Endothelial cell of umbilical vein (primary cell): ENCODE data around the gene ATG5. TPM values are rescaled to one million over a fixed set of nuclear protein-coding genes. Genes with fewer than 3 reads are reported as not detected.

ENCODE experiments used
- BruUV-seq: library from RNA; stranded (reverse); fragments of 400-500 nt; replicated peaks from 2 replicates; lab custom pipeline; 2021; lab: Mats Ljungman, UMichigan
- CTCF ChIA-PET: fragments of 300-600, 350-600 bp; sonication (Branson Sonifier 250); formaldehyde crosslinking; loops from one replicate; lab custom pipeline; 2021; ENCODE audit warnings: antibody characterized with exemption, inconsistent platforms; lab: Charles Lee
- POLR2A ChIA-PET: fragments of 300-600, 350-600 bp; sonication (Branson Sonifier 250); formaldehyde crosslinking; loops from one replicate; lab custom pipeline; 2021; ENCODE audit warnings: antibody characterized with exemption, inconsistent platforms; lab: Charles Lee
- DNase-seq: peaks from one replicate; pipeline ENCODE4 v3.0.0-alpha.2; 2011; ENCODE audit warnings: low read depth, low spot score
- FAIRE-seq: peaks from 2 replicates; lab custom pipeline; 2011; peaks lifted over from hg19 to GRCh38; lab: Jason Lieb, UNC
- H2AFZ ChIP-seq: 2 replicates; pipeline ENCODE4 v1.6.0; 2012; ENCODE audit warnings: low read depth, low read length, control low read depth, inconsistent platforms
- H3K27ac ChIP-seq: 2 replicates; pipeline ENCODE4 v1.5.1; 2011; ENCODE audit warnings: low read depth, mild to moderate bottlenecking, control low read depth, low read length, moderate library complexity; ENCODE audit not compliant: insufficient read depth
- H3K27me3 ChIP-seq, 2 experiments: 2 replicates each; pipeline versions ENCODE4 v1.6.0 to v1.6.1; 2011; ENCODE audit warnings: low read length in 2 of 2, mixed read lengths in 1 of 2; ENCODE audit not compliant: control insufficient read depth in 2 of 2, insufficient read depth in 2 of 2
- H3K36me3 ChIP-seq, 2 experiments: 2 replicates in 1 of 2; 3 replicates in 1 of 2; pipeline ENCODE4 v1.5.1; 2011; ENCODE audit warnings: low read length in 2 of 2, mild to moderate bottlenecking in 1 of 2, moderate library complexity in 1 of 2; ENCODE audit not compliant: control insufficient read depth in 2 of 2, insufficient read depth in 2 of 2; ENCODE audit errors: extremely low read depth in 1 of 2
- H3K4me1 ChIP-seq: 3 replicates; pipeline ENCODE4 v1.5.1; 2011; ENCODE audit warnings: mild to moderate bottlenecking, low read length; ENCODE audit not compliant: control insufficient read depth, insufficient read depth; ENCODE audit errors: extremely low read depth
- H3K4me2 ChIP-seq: 2 replicates; pipeline ENCODE4 v1.6.1; 2011; ENCODE audit warnings: low read length, control low read depth, mixed read lengths; ENCODE audit not compliant: insufficient read depth
- H3K4me3 ChIP-seq, 3 experiments: fragments of 200-600 bp in 1 of 3; sonication (generic), shearing (Covaris generic) in 1 of 3; replicated peaks in 1 of 3; 2 replicates each; pipeline ENCODE4 v1.5.1; 2011 to 2016; ENCODE audit warnings: control low read depth in 3 of 3, low read length in 3 of 3, mild to moderate bottlenecking in 2 of 3, inconsistent platforms in 1 of 3, low read depth in 1 of 3, moderate library complexity in 1 of 3; ENCODE audit not compliant: insufficient read depth in 1 of 3
- H3K79me2 ChIP-seq: 2 replicates; pipeline ENCODE4 v1.6.0; 2012; ENCODE audit warnings: low read length, inconsistent platforms; ENCODE audit not compliant: control insufficient read depth, insufficient read depth
- H3K9ac ChIP-seq: replicated peaks from 2 replicates; pipeline ENCODE3; 2011; ENCODE audit warnings: low read length, control low read depth; ENCODE audit not compliant: insufficient read depth; ENCODE audit errors: extremely low read depth
- H3K9me1 ChIP-seq: replicated peaks from 3 replicates; pipeline ENCODE4 v1.6.0; 2011; ENCODE audit warnings: mild to moderate bottlenecking, low read length; ENCODE audit not compliant: control insufficient read depth, insufficient read depth; ENCODE audit errors: extremely low read depth
- H3K9me3 ChIP-seq: replicated peaks from 2 replicates; pipeline ENCODE4 v1.5.1; 2012; ENCODE audit warnings: low read length, inconsistent platforms; ENCODE audit not compliant: control insufficient read depth, insufficient read depth
- H4K20me1 ChIP-seq: replicated peaks from 2 replicates; pipeline ENCODE3; 2011; ENCODE audit warnings: mild to moderate bottlenecking, low read length; ENCODE audit not compliant: control insufficient read depth, insufficient read depth; ENCODE audit errors: extremely low read depth
- EZH2 ChIP-seq: IDR thresholded peaks from 2 replicates; pipeline ENCODE4 v1.6.1; 2012; ENCODE audit warnings: borderline replicate concordance, low read depth, mild to moderate bottlenecking, moderate library complexity, low read length, inconsistent platforms; ENCODE audit not compliant: severe bottlenecking
- FOS ChIP-seq: IDR thresholded peaks from 2 replicates; pipeline ENCODE4 v1.6.1; 2011; ENCODE audit warnings: mild to moderate bottlenecking, low read length, moderate library complexity, borderline replicate concordance; ENCODE audit not compliant: insufficient read depth
- GATA2 ChIP-seq: IDR thresholded peaks from 2 replicates; pipeline ENCODE4 v1.7.0; 2011; ENCODE audit warnings: low read depth, mild to moderate bottlenecking, moderate library complexity, mixed read lengths, low read length; ENCODE audit not compliant: insufficient read length, insufficient read depth
- JUN ChIP-seq: IDR thresholded peaks from 2 replicates; pipeline ENCODE4 v1.6.1; 2011; ENCODE audit warnings: borderline replicate concordance, low read depth; ENCODE audit not compliant: insufficient read length, insufficient read depth
- MYC ChIP-seq: IDR thresholded peaks from one replicate; pipeline ENCODE4 v1.6.1; 2011; ENCODE audit warnings: mild to moderate bottlenecking, low read depth, low read length
- POLR2A ChIP-seq: IDR thresholded peaks from 2 replicates; pipeline ENCODE4 v1.6.1; 2012; ENCODE audit warnings: low read depth, mild to moderate bottlenecking, control low read depth, low read length
- POLR2AphosphoS5 ChIP-seq: IDR thresholded peaks from 2 replicates; pipeline ENCODE4 v1.6.1; 2012; ENCODE audit warnings: low read depth, mild to moderate bottlenecking, control low read depth, low read length, moderate library complexity; ENCODE audit not compliant: insufficient read depth
- dilution Hi-C: fragments of 300-500 bp; cut with MboI; formaldehyde crosslinking; loops from one replicate; pipeline ENCODE4 v1.15.0; 2019; ENCODE audit warnings: low sequenced_read_pairs; ENCODE audit not compliant: extremely low pct_ligation_motif_present
- intact Hi-C: fragments of 100-400 bp; cut with micrococcal nuclease; formaldehyde crosslinking; loops from one replicate; pipeline ENCODE4 v1.10.0; 2022
- polyA plus RNA-seq, 4 experiments: library from polyadenylated mRNA; depleted of rRNA in 3 of 4; stranded (reverse) in 3 of 4; unstranded in 1 of 4; fragments of >200 nt; gene quantifications; 2 replicates each; pipeline versions ENCODE4 v1.2.1 to v1.2.3, GENCODE V29; 2011 to 2012; ENCODE audit warnings: missing spikeins in 1 of 4
- small RNA-seq: library from RNA; depleted of rRNA; stranded (forward); fragments of <200 nt; gene quantifications from one replicate; pipeline ENCODE3, GENCODE V24; 2012; ENCODE audit warnings: low replicate concordance, low read depth; ENCODE audit not compliant: insufficient read depth, insufficient read length
- total RNA-seq: library from RNA; stranded (reverse); gene quantifications from 2 replicates; pipeline ENCODE4 v1.2.3, GENCODE V29; 2021
- TF ChIP-seq, protein P1 (sequence below): IDR thresholded peaks from 2 replicates; pipeline ENCODE4 v1.6.1; 2011; ENCODE audit not compliant: insufficient read depth, insufficient read length
- TF ChIP-seq, protein P2 (sequence below), 2 donors: IDR thresholded peaks; 1 replicate in 1 of 2; 2 replicates in 1 of 2; pipeline ENCODE4 v1.5.1; 2011; ENCODE audit warnings: low read length in 2 of 2, mild to moderate bottlenecking in 2 of 2, moderate library complexity in 2 of 2, control low read depth in 1 of 2, inconsistent platforms in 1 of 2, low read depth in 1 of 2; ENCODE audit not compliant: insufficient read depth in 1 of 2; ENCODE audit errors: extremely low read depth in 1 of 2

ATG5 gene
- total and polyA plus RNA-seq, 2 donors (not counting 3 experiments of a cell fraction or from before 2014, with no cell fraction given): 14.1 to 32.8 TPM

DNA sequence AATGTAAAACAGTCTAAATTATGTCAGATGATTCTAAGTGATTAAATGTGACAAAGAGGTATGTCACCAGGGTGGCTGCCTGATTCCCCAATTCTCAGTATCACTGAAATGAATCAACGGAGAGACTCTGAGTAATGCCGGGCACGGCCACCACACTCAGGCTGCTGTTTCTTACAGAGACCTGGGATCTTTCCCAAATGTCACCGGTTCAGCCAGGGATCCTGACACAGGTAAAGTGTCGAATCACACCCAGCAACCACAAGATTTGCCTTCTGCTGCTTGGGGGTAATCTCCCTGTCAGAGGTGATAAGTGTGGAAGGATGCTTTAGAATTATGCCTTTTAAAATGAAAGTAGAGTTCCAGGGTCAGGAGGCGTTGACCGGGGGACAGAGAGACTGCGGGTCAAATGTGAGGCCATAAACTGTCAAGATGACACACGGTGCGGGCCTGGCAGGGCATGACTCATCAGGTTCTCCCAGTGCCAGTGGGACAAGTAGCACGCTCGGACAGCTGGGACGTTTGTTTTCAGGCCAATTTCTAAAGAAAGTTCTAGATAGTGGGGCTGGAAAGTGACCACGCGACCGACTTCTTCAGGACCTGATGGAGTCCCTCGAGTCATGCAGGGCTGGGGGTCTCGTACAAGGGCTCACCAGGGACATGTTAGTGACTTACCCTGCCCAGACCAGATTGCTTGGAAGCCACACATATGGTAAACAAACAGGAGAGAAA is 190.5 kb downstream of the ATG5 start:
- H3K4me3 ChIP-seq: no peak overlapping the region
- no TSS peak for BruUV-seq
- H3K27me3 ChIP-seq: peaks cover 0 to 5% of the 10 kb centered on the region in 2 experiments
- H3K79me2 ChIP-seq: no peaks in the 10 kb centered on the region
- no peaks in the 10 kb centered on the region for H3K36me3 ChIP-seq
- no peak overlapping the region for H2AFZ ChIP-seq
- H3K9me3 ChIP-seq: no peaks in the 10 kb centered on the region
- ChIA-PET CTCF (no interaction called here), POLR2A (no interaction called here)
- no peak overlapping the region for H3K27ac ChIP-seq
- DNase-seq (no peak), FAIRE-seq (no peak)
- no peak overlapping the region for H3K9ac ChIP-seq
- dilution Hi-C loops: no loop called here
- TF ChIP-seq GATA2: no peak
- TF ChIP-seq MYC: no peak
- TF ChIP-seq JUN: no peak
- TF ChIP-seq POLR2A: no peak
- no peak for TF ChIP-seq POLR2AphosphoS5
- TF ChIP-seq EZH2: no peak
- TF ChIP-seq, protein P1, sequence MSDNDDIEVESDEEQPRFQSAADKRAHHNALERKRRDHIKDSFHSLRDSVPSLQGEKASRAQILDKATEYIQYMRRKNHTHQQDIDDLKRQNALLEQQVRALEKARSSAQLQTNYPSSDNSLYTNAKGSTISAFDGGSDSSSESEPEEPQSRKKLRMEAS: no peak
- TF ChIP-seq, protein P2, sequence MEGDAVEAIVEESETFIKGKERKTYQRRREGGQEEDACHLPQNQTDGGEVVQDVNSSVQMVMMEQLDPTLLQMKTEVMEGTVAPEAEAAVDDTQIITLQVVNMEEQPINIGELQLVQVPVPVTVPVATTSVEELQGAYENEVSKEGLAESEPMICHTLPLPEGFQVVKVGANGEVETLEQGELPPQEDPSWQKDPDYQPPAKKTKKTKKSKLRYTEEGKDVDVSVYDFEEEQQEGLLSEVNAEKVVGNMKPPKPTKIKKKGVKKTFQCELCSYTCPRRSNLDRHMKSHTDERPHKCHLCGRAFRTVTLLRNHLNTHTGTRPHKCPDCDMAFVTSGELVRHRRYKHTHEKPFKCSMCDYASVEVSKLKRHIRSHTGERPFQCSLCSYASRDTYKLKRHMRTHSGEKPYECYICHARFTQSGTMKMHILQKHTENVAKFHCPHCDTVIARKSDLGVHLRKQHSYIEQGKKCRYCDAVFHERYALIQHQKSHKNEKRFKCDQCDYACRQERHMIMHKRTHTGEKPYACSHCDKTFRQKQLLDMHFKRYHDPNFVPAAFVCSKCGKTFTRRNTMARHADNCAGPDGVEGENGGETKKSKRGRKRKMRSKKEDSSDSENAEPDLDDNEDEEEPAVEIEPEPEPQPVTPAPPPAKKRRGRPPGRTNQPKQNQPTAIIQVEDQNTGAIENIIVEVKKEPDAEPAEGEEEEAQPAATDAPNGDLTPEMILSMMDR (IDR thresholded peaks at IDR 0.05; ENCODE audit: extremely low read depth in 1 of 2, insufficient read depth in 1 of 2, low read depth in 1 of 2, low read length in 2 of 2): no peak
- TF ChIP-seq FOS: no peak
- intact Hi-C loops: no loop called here
- H3K4me1 ChIP-seq: no peaks in the 10 kb centered on the region
- H4K20me1 ChIP-seq: no peaks in the 10 kb centered on the region
- H3K4me2 ChIP-seq: no peak overlapping the region
- no peaks in the 10 kb centered on the region for H3K9me1 ChIP-seq

Small RNA genes within 50 kb of the gene (small RNA-seq; reads per million reads assigned to genes)
- gene RF00015 (not detected), gene RN7SL47P (not detected), gene RNU6-344P (not detected)

Other genes with a start within 250 kb of the ATG5 start
- gene PRDM1, start 239.4 kb downstream of the ATG5 start, total RNA-seq: 2.7 and 4.8 TPM in 2 replicates
- gene PRDM1, start 239.4 kb downstream of the ATG5 start, polyA plus RNA-seq: 0.25 and 0.36 TPM in 2 replicates
- gene CRYBG1, start 35.0 kb upstream of the ATG5 start, total RNA-seq: 25.0 and 30.1 TPM in 2 replicates
- 3.1 and 4.1 TPM in 2 replicates for gene CRYBG1, start 35.0 kb upstream of the ATG5 start, polyA plus RNA-seq